ENCODE results near the gene KRTAP11-1.

Gene KRTAP11-1

GRCh38 chr21:30881480-30881879 is at the start of gene KRTAP11-1:
Gene KRTAP11-1, minus strand, starts transcription at chr21:30881580. Its CDS starts 56 bp downstream, at chr21:30881524.
- DNase-seq: no peak

- no peak for DNase-seq
Measured at GRCh38 chr21:30924146-30924700, 42.8 kb upstream of the KRTAP11-1 start.

- no peak for DNase-seq
Measured at GRCh38 chr21:30921129-30921528, 39.7 kb upstream of the KRTAP11-1 start.

- no peak for DNase-seq
Measured at GRCh38 chr21:30917557-30917956, 36.2 kb upstream of the KRTAP11-1 start.

GRCh38 chr21:30900881-30901280 is 19.5 kb upstream of the KRTAP11-1 start:
- DNase-seq: no peak

GRCh38 chr21:30882866-30883597 is 1.7 kb upstream of the KRTAP11-1 start:
- DNase-seq: no peak

GRCh38 chr21:30880914-30881313 is 466 bp downstream of the KRTAP11-1 start:
- no peak for DNase-seq

- DNase-seq: no peak
Measured at GRCh38 chr21:30874526-30874925, 6.9 kb downstream of the KRTAP11-1 start.

- no peak for DNase-seq
Measured at GRCh38 chr21:30847627-30848500, 33.5 kb downstream of the KRTAP11-1 start.

GRCh38 chr21:30842990-30843389 is 38.4 kb downstream of the KRTAP11-1 start:
- no peak for DNase-seq

GRCh38 chr21:30839304-30839703 is 42.1 kb downstream of the KRTAP11-1 start:
- peak in 1 of 2 experiments; percentile 15 for DNase-seq

GRCh38 chr21:30838536-30838935 is 42.8 kb downstream of the KRTAP11-1 start:
- DNase-seq: no peak

GRCh38 chr21:30831194-30831765 is 50.1 kb downstream of the KRTAP11-1 start:
- DNase-seq: peak in 1 of 2 experiments; percentile 1

All from SW 1271 (cell line).